Keratinocyte (primary cell): ENCODE data around the gene LRRC4C. TPM values are rescaled to one million over a fixed set of nuclear protein-coding genes. Genes with fewer than 3 reads are reported as not detected.

Experiments
- DNase-seq: peaks from one replicate; pipeline ENCODE4 v3.0.0-alpha.2; 2011; ENCODE audit warnings: low read depth, missing footprints, low spot score
- FAIRE-seq: peaks from 2 replicates; lab custom pipeline; 2011; peaks lifted over from hg19 to GRCh38; lab: Jason Lieb, UNC
- H2AFZ ChIP-seq: 2 replicates; pipeline ENCODE4 v1.6.0; 2012; ENCODE audit warnings: low read length, control low read depth, inconsistent platforms; ENCODE audit not compliant: control insufficient read depth
- H3K27ac ChIP-seq: 2 replicates; pipeline ENCODE4 v1.5.1; 2011; ENCODE audit warnings: low read length; ENCODE audit not compliant: control insufficient read depth, insufficient read depth
- H3K27me3 ChIP-seq: 3 replicates; pipeline ENCODE4 v1.6.0; 2011; ENCODE audit warnings: low read length; ENCODE audit not compliant: control insufficient read depth, insufficient read depth; ENCODE audit errors: extremely low read depth
- H3K36me3 ChIP-seq, 2 experiments: 2 replicates in 1 of 2; 3 replicates in 1 of 2; pipeline ENCODE4 v1.5.1; 2011; ENCODE audit warnings: low read length in 2 of 2, mild to moderate bottlenecking in 1 of 2; ENCODE audit not compliant: control insufficient read depth in 2 of 2, insufficient read depth in 2 of 2; ENCODE audit errors: extremely low read depth in 1 of 2
- H3K4me1 ChIP-seq: 3 replicates; pipeline ENCODE4 v1.5.1; 2011; ENCODE audit warnings: low read length; ENCODE audit not compliant: control insufficient read depth, insufficient read depth; ENCODE audit errors: extremely low read depth
- H3K4me2 ChIP-seq: 3 replicates; pipeline ENCODE4 v1.6.0; 2011; ENCODE audit warnings: low read depth, low read length; ENCODE audit not compliant: control insufficient read depth, insufficient read depth; ENCODE audit errors: extremely low read depth
- H3K4me3 ChIP-seq, 3 experiments: fragments of 200-600 bp in 1 of 3; sonication (generic) in 1 of 3; 2 replicates in 2 of 3; 3 replicates in 1 of 3; pipeline ENCODE4 v1.5.1; 2011 to 2016; ENCODE audit warnings: low read length in 3 of 3, mild to moderate bottlenecking in 3 of 3, control low read depth in 2 of 3, inconsistent platforms in 1 of 3, low read depth in 1 of 3, mixed read lengths in 1 of 3, mixed run types in 1 of 3, moderate library complexity in 1 of 3; ENCODE audit not compliant: control insufficient read depth in 2 of 3, insufficient read depth in 2 of 3; ENCODE audit errors: extremely low read depth in 1 of 3
- H3K79me2 ChIP-seq: 2 replicates; pipeline ENCODE4 v1.6.0; 2012; ENCODE audit warnings: low read length; ENCODE audit not compliant: control insufficient read depth, insufficient read depth
- H3K9ac ChIP-seq: 3 replicates; pipeline ENCODE4 v1.6.0; 2011; ENCODE audit warnings: low read length; ENCODE audit not compliant: control insufficient read depth, insufficient read depth; ENCODE audit errors: extremely low read depth
- H3K9me1 ChIP-seq: 3 replicates; pipeline ENCODE4 v1.6.0; 2011; ENCODE audit warnings: low read length; ENCODE audit not compliant: control insufficient read depth, insufficient read depth; ENCODE audit errors: extremely low read depth
- H3K9me3 ChIP-seq: 2 replicates; pipeline ENCODE4 v1.5.1; 2012; ENCODE audit warnings: low read depth, low read length; ENCODE audit not compliant: control insufficient read depth
- H4K20me1 ChIP-seq: 3 replicates; pipeline ENCODE4 v1.6.0; 2011; ENCODE audit warnings: low read length; ENCODE audit not compliant: control insufficient read depth, insufficient read depth; ENCODE audit errors: extremely low read depth
- EZH2 ChIP-seq: IDR thresholded peaks from one replicate; pipeline ENCODE4 v1.6.1; 2012; ENCODE audit warnings: inconsistent platforms, mild to moderate bottlenecking, low read length, moderate library complexity
- dilution Hi-C: fragments of 300-500 bp; cut with MboI; formaldehyde crosslinking; loops from one replicate; pipeline ENCODE4 v1.7.0; 2020; ENCODE audit warnings: low sequenced_read_pairs; ENCODE audit not compliant: extremely low pct_ligation_motif_present
- polyA plus RNA-seq, 5 experiments: library from polyadenylated mRNA; depleted of rRNA in 3 of 5; stranded (reverse) in 3 of 5; stranded (forward) in 1 of 5; unstranded in 1 of 5; fragments of >200 nt; gene quantifications; 1 replicate in 1 of 5; 2 replicates in 3 of 5; 3 replicates in 1 of 5; pipeline versions ENCODE4 v1.2.1 to v1.2.3, GENCODE V29; 2011 to 2012; ENCODE audit warnings: missing spikeins in 2 of 5, low read depth in 1 of 5, low replicate concordance in 1 of 5
- TF ChIP-seq, protein P1 (sequence below), 3 experiments: IDR thresholded peaks in 1 of 3; conservative IDR thresholded peaks in 1 of 3; optimal IDR thresholded peaks in 1 of 3; 2 replicates in 2 of 3; 3 replicates in 1 of 3; pipeline versions ENCODE3 to v1.5.1; 2011; ENCODE audit warnings: low read length in 3 of 3, mild to moderate bottlenecking in 3 of 3, moderate library complexity in 2 of 3, control low read depth in 1 of 3, inconsistent platforms in 1 of 3; ENCODE audit not compliant: insufficient read depth in 2 of 3; ENCODE audit errors: extremely low read depth in 1 of 3

The LRRC4C gene
- polyA plus RNA-seq, 1 donor (not counting 4 experiments of a cell fraction or from before 2014, with no cell fraction given): not detected

- Histone ChIP-seq H3K4me3 (no peak overlapping the region), H4K20me1 (no peaks in the 10 kb centered on the region), H3K9me3 (no peaks in the 10 kb centered on the region), H3K4me1 (no peaks in the 10 kb centered on the region), H3K9ac (no peak overlapping the region), H3K36me3 (no peaks in the 10 kb centered on the region), H3K4me2 (no peak overlapping the region), H3K9me1 (no peaks in the 10 kb centered on the region), H3K79me2 (no peaks in the 10 kb centered on the region), H2AFZ (no peak overlapping the region), H3K27me3 (no peaks in the 10 kb centered on the region), H3K27ac (no peak overlapping the region)
- no peak for FAIRE-seq
- TF ChIP-seq, protein P1, sequence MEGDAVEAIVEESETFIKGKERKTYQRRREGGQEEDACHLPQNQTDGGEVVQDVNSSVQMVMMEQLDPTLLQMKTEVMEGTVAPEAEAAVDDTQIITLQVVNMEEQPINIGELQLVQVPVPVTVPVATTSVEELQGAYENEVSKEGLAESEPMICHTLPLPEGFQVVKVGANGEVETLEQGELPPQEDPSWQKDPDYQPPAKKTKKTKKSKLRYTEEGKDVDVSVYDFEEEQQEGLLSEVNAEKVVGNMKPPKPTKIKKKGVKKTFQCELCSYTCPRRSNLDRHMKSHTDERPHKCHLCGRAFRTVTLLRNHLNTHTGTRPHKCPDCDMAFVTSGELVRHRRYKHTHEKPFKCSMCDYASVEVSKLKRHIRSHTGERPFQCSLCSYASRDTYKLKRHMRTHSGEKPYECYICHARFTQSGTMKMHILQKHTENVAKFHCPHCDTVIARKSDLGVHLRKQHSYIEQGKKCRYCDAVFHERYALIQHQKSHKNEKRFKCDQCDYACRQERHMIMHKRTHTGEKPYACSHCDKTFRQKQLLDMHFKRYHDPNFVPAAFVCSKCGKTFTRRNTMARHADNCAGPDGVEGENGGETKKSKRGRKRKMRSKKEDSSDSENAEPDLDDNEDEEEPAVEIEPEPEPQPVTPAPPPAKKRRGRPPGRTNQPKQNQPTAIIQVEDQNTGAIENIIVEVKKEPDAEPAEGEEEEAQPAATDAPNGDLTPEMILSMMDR (optimal IDR thresholded peaks at IDR 0.05 in 1 of 3, IDR thresholded peaks at IDR 0.05 in 1 of 3, conservative IDR thresholded peaks at IDR 0.05 in 1 of 3; ENCODE audit: extremely low read depth in 1 of 3, insufficient read depth in 2 of 3, low read length in 3 of 3): no peak
- TF ChIP-seq EZH2: no peak
- dilution Hi-C loops: no loop called here
- DNase-seq: no peak
Measured at GRCh38 chr11:40314327-40314726, 1145.1 kb downstream of the LRRC4C start.

- Histone ChIP-seq H3K27ac (no peak overlapping the region), H3K9me1 (no peaks in the 10 kb centered on the region), H3K27me3 (no peaks in the 10 kb centered on the region), H2AFZ (no peak overlapping the region), H3K36me3 (no peaks in the 10 kb centered on the region), H3K9me3 (no peaks in the 10 kb centered on the region), H3K4me2 (no peak overlapping the region), H3K4me1 (no peaks in the 10 kb centered on the region), H4K20me1 (no peaks in the 10 kb centered on the region), H3K4me3 (no peak overlapping the region), H3K79me2 (no peaks in the 10 kb centered on the region), H3K9ac (no peak overlapping the region)
- TF ChIP-seq, protein P1 (optimal IDR thresholded peaks at IDR 0.05 in 1 of 3, IDR thresholded peaks at IDR 0.05 in 1 of 3, conservative IDR thresholded peaks at IDR 0.05 in 1 of 3; ENCODE audit: extremely low read depth in 1 of 3, insufficient read depth in 2 of 3, low read length in 3 of 3): peak in 2 of 3 experiments; percentile 39 to 75
- TF ChIP-seq EZH2: no peak
- DNase-seq (no peak), FAIRE-seq (no peak)
- dilution Hi-C loops: no loop called here
Measured at GRCh38 chr11:40306938-40307548, 1152.4 kb downstream of the LRRC4C start.
